DOHH2 (cell line): Measurements from ENCODE around the gene RPA1.

Experiments
- H3F3A ChIP-seq: fragments of 200-600 bp; sonication (generic), shearing (Covaris generic); 2 replicates; pipeline ENCODE4 v1.6.0; 2016; ENCODE audit warnings: antibody characterized with exemption, mild to moderate bottlenecking; ENCODE audit not compliant: control insufficient read depth, insufficient read depth
- H3K27ac ChIP-seq: fragments of 200-600 bp; sonication (generic); 2 replicates; pipeline ENCODE4 v1.5.1; 2014; ENCODE audit warnings: low read depth, mild to moderate bottlenecking, low read length, moderate library complexity
- H3K27me3 ChIP-seq: fragments of 200-600 bp; sonication (generic); 2 replicates; pipeline ENCODE4 v1.6.1; 2014; ENCODE audit warnings: mild to moderate bottlenecking, low read length, mixed read lengths; ENCODE audit not compliant: control insufficient read depth
- H3K36me3 ChIP-seq: fragments of 200-600 bp; sonication (generic); 2 replicates; pipeline ENCODE4 v1.6.1; 2014; ENCODE audit warnings: mild to moderate bottlenecking, low read length, moderate library complexity, mixed read lengths; ENCODE audit not compliant: control insufficient read depth
- H3K4me1 ChIP-seq: fragments of 200-600 bp; sonication (generic); 2 replicates; pipeline ENCODE4 v1.6.1; 2014; ENCODE audit warnings: mild to moderate bottlenecking, low read length, mixed read lengths; ENCODE audit not compliant: control insufficient read depth
- H3K4me2 ChIP-seq: fragments of 200-600 bp; sonication (generic); 2 replicates; pipeline ENCODE4 v1.6.0; 2014; ENCODE audit warnings: mild to moderate bottlenecking, low read length, moderate library complexity
- H3K4me3 ChIP-seq: fragments of 200-600 bp; sonication (generic); 2 replicates; pipeline ENCODE4 v1.5.1; 2014; ENCODE audit warnings: mild to moderate bottlenecking, low read length, mixed read lengths
- H3K79me2 ChIP-seq: fragments of 200-600 bp; sonication (generic); 2 replicates; pipeline ENCODE4 v1.6.1; 2014; ENCODE audit warnings: mild to moderate bottlenecking, low read length, mixed read lengths; ENCODE audit not compliant: control insufficient read depth
- H3K9me2 ChIP-seq: fragments of 200-600 bp; sonication (generic); replicated peaks from 2 replicates; pipeline ENCODE4 v1.6.1; 2014; ENCODE audit warnings: mild to moderate bottlenecking, low read length, mixed read lengths; ENCODE audit not compliant: control insufficient read depth
- H3K9me3 ChIP-seq: fragments of 200-600 bp; sonication (generic); 2 replicates; pipeline ENCODE4 v1.6.1; 2014; ENCODE audit warnings: antibody characterized with exemption, low read length, mixed read lengths; ENCODE audit not compliant: control insufficient read depth, insufficient read depth
- H4K20me1 ChIP-seq: fragments of 200-600 bp; sonication (generic); 2 replicates; pipeline ENCODE4 v1.6.0; 2014; ENCODE audit warnings: low read depth, mild to moderate bottlenecking, antibody characterized with exemption, low read length, moderate library complexity; ENCODE audit not compliant: control insufficient read depth, insufficient read depth
- CTCF ChIP-seq: fragments of 200-600 bp; sonication (generic); IDR thresholded peaks from one replicate; pipeline ENCODE4 v1.5.1; 2014; ENCODE audit warnings: antibody characterized with exemption, mild to moderate bottlenecking, low read depth, low read length; ENCODE audit not compliant: poor library complexity, severe bottlenecking
- EZH2phosphoT487 ChIP-seq: fragments of 200-600 bp; sonication (generic); IDR thresholded peaks from 2 replicates; pipeline ENCODE4 v1.6.1; 2017; ENCODE audit warnings: borderline replicate concordance, mild to moderate bottlenecking, antibody characterized with exemption, low read length, moderate library complexity, mixed read lengths

RPA1 gene

GRCh38 chr17:1898332-1898731 lies 68.5 kb downstream of the RPA1 start:
- Histone ChIP-seq H3F3A (peaks cover 13% of the 10 kb centered on the region), H3K9me2 (no peaks in the 10 kb centered on the region), H3K27me3 (no peaks in the 10 kb centered on the region), H4K20me1 (no peaks in the 10 kb centered on the region), H3K79me2 (no peaks in the 10 kb centered on the region), H3K27ac (no peak overlapping the region), H3K4me3 (no peak overlapping the region), H3K9me3 (no peaks in the 10 kb centered on the region), H3K36me3 (peaks cover 58% of the 10 kb centered on the region), H3K4me1 (peaks cover 4% of the 10 kb centered on the region), H3K4me2 (no peak overlapping the region)
- TF ChIP-seq CTCF (no peak), EZH2phosphoT487 (no peak)

GRCh38 chr17:1898872-1899271 lies 69.1 kb downstream of the RPA1 start:
- Histone ChIP-seq H3K4me2 (no peak overlapping the region), H3K79me2 (no peaks in the 10 kb centered on the region), H3K9me2 (no peaks in the 10 kb centered on the region), H3K9me3 (no peaks in the 10 kb centered on the region), H3K36me3 (peaks cover 52% of the 10 kb centered on the region), H3K4me3 (no peak overlapping the region), H3K27ac (no peak overlapping the region), H3F3A (peaks cover 13% of the 10 kb centered on the region), H3K4me1 (peaks cover 9% of the 10 kb centered on the region), H4K20me1 (no peaks in the 10 kb centered on the region), H3K27me3 (no peaks in the 10 kb centered on the region)
- no peak for TF ChIP-seq EZH2phosphoT487
- no peak for TF ChIP-seq CTCF

GRCh38 chr17:1899403-1900000 lies 69.7 kb downstream of the RPA1 start:
- H3K79me2 ChIP-seq: no peaks in the 10 kb centered on the region
- H3K27me3 ChIP-seq: no peaks in the 10 kb centered on the region
- peaks cover 46% of the 10 kb centered on the region for H3K36me3 ChIP-seq
- no peak overlapping the region for H3K27ac ChIP-seq
- no peak overlapping the region for H3K4me3 ChIP-seq
- peaks cover 15% of the 10 kb centered on the region for H3K4me1 ChIP-seq
- H4K20me1 ChIP-seq: no peaks in the 10 kb centered on the region
- no peaks in the 10 kb centered on the region for H3K9me2 ChIP-seq
- peaks cover 18% of the 10 kb centered on the region for H3F3A ChIP-seq
- no peak overlapping the region for H3K4me2 ChIP-seq
- no peak for TF ChIP-seq CTCF
- TF ChIP-seq EZH2phosphoT487: no peak
- H3K9me3 ChIP-seq: no peaks in the 10 kb centered on the region
